ENCODE measurements around the gene ARHGAP5. TPM values are rescaled to one million over a fixed set of nuclear protein-coding genes. Genes with fewer than 3 reads are reported as not detected.

ARHGAP5 gene
- total RNA-seq, 2 donors from 2014 or later = 110 to 133 TPM

DNA sequence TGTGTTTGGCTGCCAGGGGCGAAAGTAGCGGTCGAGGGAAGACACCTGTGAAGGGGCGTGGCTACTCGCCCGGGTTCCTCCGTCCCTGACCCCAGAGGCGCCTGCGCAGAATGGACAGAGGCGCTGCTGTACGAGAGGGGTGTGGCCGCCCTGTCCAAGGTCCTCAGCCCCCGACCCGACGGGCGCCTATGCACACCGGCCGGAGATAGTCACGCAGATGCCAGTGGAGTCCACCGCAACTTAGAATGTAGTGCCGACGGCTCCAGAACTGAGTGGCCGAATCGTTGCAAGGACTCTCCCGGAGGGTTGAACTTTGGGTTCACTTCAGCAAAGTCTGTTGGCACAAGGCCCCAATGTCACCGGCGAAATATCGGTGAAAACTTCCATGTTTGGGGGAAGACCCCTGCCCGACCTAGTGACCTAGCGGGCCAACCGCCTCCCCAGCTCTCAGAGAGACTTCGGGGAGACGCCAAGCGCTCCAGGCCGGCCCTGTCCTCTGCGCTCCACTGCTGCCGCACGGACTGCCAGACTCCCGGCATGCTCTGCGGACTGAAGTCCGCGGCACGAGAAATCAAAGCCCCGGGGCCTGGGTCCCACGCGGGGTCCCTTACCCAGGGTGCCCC is 124.2 kb downstream of the ARHGAP5 start:
- intact Hi-C loops (cut with DNase I, micrococcal nuclease) = loop anchor here in 1 of 2 donors (5.0 kb wide), 1 partner anchor 124 kb away; the partner anchor contains the start of gene ARHGAP5
- DNase-seq (peak; percentile 92 to 93), ATAC-seq (peak; percentile 84)

DNA sequence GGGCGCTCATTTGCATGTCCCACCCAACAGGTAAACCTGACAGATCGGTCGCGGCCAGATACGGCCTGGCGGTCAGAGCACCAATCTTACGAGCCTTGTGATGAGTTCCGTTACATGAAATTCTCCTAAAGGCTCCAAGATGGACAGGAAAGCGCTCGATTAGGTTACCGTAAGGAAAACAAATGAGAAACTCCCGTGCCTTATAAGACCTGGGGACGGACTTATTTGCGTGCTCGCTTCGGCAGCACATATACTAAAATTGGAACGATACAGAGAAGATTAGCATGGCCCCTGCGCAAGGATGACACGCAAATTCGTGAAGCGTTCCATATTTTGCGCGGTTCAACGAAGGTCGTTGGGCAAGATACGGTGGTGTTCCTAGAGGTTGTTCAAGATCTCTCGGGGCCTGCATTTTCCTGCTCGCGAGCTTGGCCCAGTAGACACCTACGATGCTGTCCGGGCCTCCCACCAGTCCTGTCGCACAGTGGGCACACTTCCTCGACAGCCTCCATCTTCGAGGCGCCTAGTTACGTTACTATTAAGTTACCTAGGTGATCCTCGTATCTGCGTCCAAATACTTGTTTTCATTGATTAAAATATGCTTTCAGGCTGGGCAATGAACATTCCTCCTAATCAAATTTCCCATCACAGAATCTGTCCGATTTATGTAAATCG is 124.8 kb downstream of the ARHGAP5 start, which contains the start of gene RNU6-7:
Gene RNU6-7 (plus strand): TSS at position 230 of the 675 bp plus-strand sequence.
- intact Hi-C loops (cut with DNase I, micrococcal nuclease) = loop anchor here in 1 of 2 donors (5.0 kb wide), 1 partner anchor 125 kb away; the partner anchor contains the start of gene ARHGAP5
- DNase-seq (peak in 1 of 2 donors; percentile 36), ATAC-seq (no peak)

DNA sequence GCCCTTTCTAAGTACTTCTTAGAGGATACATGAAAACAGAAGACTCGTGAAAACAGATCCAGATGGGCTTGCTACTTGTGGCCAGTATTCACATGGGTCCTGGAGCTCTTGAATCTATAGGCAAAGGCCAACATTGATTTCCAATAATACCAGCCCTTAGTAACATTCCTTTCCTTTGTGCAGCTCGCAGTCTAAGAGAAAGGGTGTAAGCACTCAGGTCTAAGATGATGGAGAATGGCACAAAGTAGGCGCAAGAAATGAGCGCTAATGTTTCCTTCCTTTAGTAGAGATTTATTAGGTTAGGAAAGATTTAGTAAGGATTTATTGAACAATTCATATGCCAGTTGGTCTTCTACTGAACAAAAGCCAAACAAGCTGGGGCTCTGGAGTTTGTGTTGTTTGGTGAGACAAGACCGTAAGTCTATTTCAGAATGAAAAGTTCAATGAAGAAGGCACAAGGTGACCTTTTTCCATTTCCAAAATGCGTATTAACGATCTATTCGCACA is 125.4 kb downstream of the ARHGAP5 start:
- DNase-seq (no peak), ATAC-seq (no peak)
- intact Hi-C loops (cut with DNase I, micrococcal nuclease) = loop anchor here in 1 of 2 donors (5.0 kb wide), 1 partner anchor 125 kb away; the partner anchor contains the start of gene ARHGAP5

DNA sequence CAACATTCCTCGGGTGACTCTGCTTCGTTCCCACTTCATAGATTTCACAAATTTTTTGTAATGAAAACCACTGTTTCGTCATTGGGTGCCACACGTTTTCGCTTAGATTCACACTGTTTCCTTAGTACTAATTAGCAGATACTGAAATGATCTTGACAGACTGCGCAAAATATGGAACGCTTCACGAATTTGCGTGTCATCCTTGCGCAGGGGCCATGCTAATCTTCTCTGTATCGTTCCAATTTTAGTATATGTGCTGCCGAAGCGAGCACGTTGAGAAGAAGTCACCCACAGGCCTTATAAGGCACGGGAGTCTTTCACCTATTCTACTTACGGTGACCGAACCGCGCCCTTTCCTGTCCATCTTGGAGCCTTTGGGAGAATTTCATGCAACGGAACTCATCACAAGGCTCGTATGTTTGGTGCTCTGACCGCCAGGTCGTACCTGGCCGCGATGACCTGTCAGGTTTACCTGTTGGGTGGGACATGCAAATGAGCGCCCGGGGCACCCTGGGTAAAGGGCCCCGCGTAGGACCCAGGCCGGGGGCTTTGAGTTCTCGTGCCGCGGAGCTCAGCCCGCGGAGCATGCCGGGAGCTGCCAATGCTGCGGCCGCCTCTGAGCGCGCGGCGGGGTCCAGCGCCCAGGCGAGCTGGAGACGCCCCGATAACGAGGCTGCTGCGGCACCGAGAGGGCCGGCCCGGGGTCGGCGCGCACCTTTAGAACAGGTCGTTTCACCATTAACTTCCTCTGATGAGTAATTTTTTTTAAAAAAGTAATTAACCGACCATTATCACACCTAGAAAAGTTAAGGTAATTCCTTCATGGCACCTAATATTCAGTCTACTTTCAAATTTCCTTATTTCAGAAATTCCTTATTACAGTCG is 126.1 kb downstream of the ARHGAP5 start, which contains the start of gene RNU6-8:
Gene RNU6-8 (minus strand): TSS at position 272 of the 885 bp plus-strand sequence.
- intact Hi-C loops (cut with DNase I, micrococcal nuclease) = loop anchor here in 1 of 2 donors (5.0 kb wide), 1 partner anchor 126 kb away; the partner anchor contains the start of gene ARHGAP5
- DNase-seq = peak; percentile 88 to 90
- ATAC-seq = peak; percentile 88

DNA sequence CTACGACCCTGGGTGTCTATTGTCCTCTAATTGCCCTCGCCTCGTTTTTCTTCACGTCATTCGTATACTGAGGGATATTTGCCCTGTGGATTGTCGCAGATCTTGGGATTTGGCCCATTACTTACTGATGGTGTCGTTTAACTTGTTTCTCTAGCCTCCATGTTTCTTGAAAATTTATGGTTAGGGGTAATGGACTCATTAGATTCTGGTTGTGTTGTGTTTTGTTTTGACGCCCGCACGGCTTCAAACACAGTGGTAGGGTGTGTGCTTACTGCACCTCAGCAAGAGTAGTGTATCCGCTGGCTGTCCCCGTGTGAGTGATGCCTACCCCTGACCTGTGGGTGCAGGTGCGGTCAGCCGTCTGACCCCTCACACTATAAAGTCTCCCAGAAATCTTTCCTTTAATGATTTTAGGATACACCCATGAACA is 126.8 kb downstream of the ARHGAP5 start:
- DNase-seq (peak; percentile 28 to 31), ATAC-seq (peak; percentile 23)
- intact Hi-C loops (cut with DNase I, micrococcal nuclease) = loop anchor here in 1 of 2 donors (5.0 kb wide), 1 partner anchor 127 kb away; the partner anchor contains the start of gene ARHGAP5

DNA sequence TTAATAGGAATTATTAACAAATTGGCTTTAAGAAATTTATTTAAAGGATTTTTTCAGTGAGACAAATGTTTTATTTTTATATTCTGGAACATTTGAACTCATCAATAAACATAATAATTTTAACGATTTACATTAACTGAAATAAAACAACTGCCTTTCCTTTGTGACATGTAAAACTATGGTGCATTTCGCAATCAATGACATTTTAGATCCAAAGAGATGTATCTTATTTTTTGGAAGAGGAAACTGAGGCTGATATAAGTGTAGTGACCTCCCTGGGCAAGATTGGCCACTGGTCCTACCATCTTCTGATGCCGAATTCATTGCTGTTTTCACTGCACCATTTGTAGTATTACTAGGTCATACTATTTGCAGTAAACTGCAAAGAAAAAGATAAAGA is 128.4 kb downstream of the ARHGAP5 start:
- no peak for ATAC-seq
- DNase-seq = no peak
- intact Hi-C loops (cut with DNase I, micrococcal nuclease) = no loop called here

DNA sequence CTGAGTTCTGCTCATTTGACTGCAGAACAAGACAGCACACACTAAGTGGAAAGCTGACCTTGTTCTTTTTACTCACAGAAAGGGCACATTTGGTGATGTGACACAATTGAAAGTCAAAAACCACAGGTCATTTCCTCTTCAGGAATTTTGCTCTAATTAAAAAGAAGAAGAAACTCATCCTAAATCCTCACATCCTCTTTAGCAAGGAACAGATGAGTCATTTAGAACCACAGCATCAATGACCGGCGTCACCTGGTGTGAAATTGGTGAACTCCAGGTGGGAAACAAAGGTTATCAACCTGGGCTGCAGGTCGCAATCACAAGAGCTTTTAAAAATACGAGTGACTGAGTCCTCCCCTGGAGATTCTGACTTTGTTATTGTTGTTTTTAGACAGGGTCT is 128.9 kb downstream of the ARHGAP5 start:
- intact Hi-C loops (cut with DNase I, micrococcal nuclease) = no loop called here
- DNase-seq (no peak), ATAC-seq (no peak)

DNA sequence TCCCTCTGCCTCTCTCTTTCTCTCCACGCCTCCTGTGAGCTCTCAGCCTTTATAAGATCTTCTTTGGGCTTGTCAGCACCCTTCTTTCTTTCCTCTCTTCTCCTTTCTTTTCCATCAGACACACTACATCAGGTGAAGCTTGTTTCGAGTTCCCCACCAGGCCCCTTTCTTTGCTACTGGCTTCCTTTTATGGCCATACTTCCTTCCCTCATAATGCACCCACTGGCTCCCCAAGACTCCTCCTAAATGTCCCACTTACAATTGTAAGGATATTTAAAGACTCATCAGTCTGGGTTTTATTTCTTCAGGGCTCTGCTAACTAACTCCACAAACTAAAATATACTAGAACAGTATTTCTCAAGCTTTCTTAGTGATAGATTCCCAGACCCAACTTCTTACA is 129.4 kb downstream of the ARHGAP5 start:
- intact Hi-C loops (cut with DNase I, micrococcal nuclease) = no loop called here
- ATAC-seq (no peak), DNase-seq (no peak)

DNA sequence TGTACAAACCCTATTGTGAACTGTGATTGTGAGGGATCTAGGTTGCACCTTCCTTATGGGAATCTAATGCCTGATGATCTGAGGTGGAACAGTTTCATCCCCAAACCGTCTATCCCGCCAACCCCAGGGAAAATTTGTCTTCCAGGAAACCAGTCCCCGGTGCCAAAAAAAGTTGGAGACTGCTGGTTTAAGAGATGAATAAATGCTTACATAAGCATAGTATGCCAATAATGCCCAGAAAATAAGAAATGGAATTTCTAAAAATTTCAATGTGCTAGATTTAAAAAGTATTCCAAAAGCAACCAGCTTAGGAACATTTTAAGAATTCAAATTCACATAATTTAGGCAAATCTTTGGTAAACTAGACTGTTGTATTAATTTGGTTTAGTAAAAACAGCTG is 131.4 kb downstream of the ARHGAP5 start:
- ATAC-seq (no peak), DNase-seq (no peak)
- intact Hi-C loops (cut with DNase I, micrococcal nuclease) = no loop called here

Other genes starting within 250 kb of the ARHGAP5 start
- gene RNU6-7, start 124.7 kb downstream of the ARHGAP5 start, total RNA-seq = not detected
- gene RNU6-8, start 126.0 kb downstream of the ARHGAP5 start, total RNA-seq = not detected

All from left colon (tissue), 2 donors.